Immature natural killer cell (primary cell): Measurements from ENCODE around the gene TMEM242. TPM values are rescaled to one million over a fixed set of nuclear protein-coding genes. Genes with fewer than 3 reads are reported as not detected.
A peak's percentile ranks its signal among the peaks of the same experiment; 100 is the strongest.

Experiments used
- DNase-seq, 3 donors: peaks; one replicate each; pipeline ENCODE4 v3.0.0; 2022; ENCODE audit warnings: mixed read lengths in 1 of 3
- H3K27ac Mint-ChIP-seq, 6 donors: one replicate each; pipeline ENCODE4 v1.8.0; 2020; ENCODE audit warnings: mixed read lengths in 6 of 6, mild to moderate bottlenecking in 5 of 6, inconsistent platforms in 4 of 6, moderate library complexity in 3 of 6
- H3K27me3 Mint-ChIP-seq, 3 donors: one replicate each; pipeline ENCODE4 v1.8.0; 2020 to 2021; ENCODE audit warnings: low read depth in 3 of 3, mild to moderate bottlenecking in 3 of 3, mixed read lengths in 3 of 3, moderate library complexity in 3 of 3, inconsistent platforms in 1 of 3
- H3K36me3 Mint-ChIP-seq, 3 donors: one replicate each; pipeline ENCODE4 v1.8.0; 2020; ENCODE audit warnings: mixed read lengths in 3 of 3, inconsistent platforms in 2 of 3, mild to moderate bottlenecking in 2 of 3
- H3K4me1 Mint-ChIP-seq, 2 donors: one replicate each; pipeline ENCODE4 v1.8.0; 2020; ENCODE audit warnings: inconsistent platforms in 2 of 2, mild to moderate bottlenecking in 2 of 2, mixed read lengths in 2 of 2, moderate library complexity in 1 of 2
- H3K4me3 Mint-ChIP-seq, 5 donors: one replicate each; pipeline ENCODE4 v1.8.0; 2020; ENCODE audit warnings: mild to moderate bottlenecking in 5 of 5, mixed read lengths in 5 of 5, inconsistent platforms in 3 of 5, moderate library complexity in 3 of 5
- H3K9me3 Mint-ChIP-seq, 6 donors: one replicate each; pipeline ENCODE4 v1.8.0; 2020; ENCODE audit warnings: mild to moderate bottlenecking in 6 of 6, mixed read lengths in 6 of 6, inconsistent platforms in 4 of 6, moderate library complexity in 3 of 6
- polyA plus RNA-seq, 3 donors: library from polyadenylated mRNA; unstranded; fragments of 300-500 nt; fragmentation: Illumina TruSeq; gene quantifications; one replicate each; pipeline ENCODE4 v1.2.3, GENCODE V29; 2021

The TMEM242 gene
- polyA plus RNA-seq, 3 donors from 2014 or later = 13.7 to 17.4 (median 15.9) TPM

- H3K36me3 Mint-ChIP-seq = no peaks in the 10 kb centered on the region
- H3K4me3 Mint-ChIP-seq = no peak overlapping the region
- no peak overlapping the region for H3K27ac Mint-ChIP-seq
- DNase-seq = no peak
- H3K4me1 Mint-ChIP-seq = peaks cover 0 to 2% of the 10 kb centered on the region in 2 donors
- H3K27me3 Mint-ChIP-seq = peaks cover 5 to 14% (median 13%) of the 10 kb centered on the region in 3 donors
- H3K9me3 Mint-ChIP-seq = peaks cover 0 to 10% (median 1%) of the 10 kb centered on the region in 6 donors
Observed at GRCh38 chr6:157244175-157244574, 79.1 kb downstream of the TMEM242 start.

- peaks cover 0 to 4% (median 0%) of the 10 kb centered on the region in 3 donors for H3K36me3 Mint-ChIP-seq
- no peak overlapping the region for H3K27ac Mint-ChIP-seq
- H3K4me1 Mint-ChIP-seq = peaks cover 6 to 11% of the 10 kb centered on the region in 2 donors
- no peak for DNase-seq
- peaks cover 0 to 8% (median 4%) of the 10 kb centered on the region in 6 donors for H3K9me3 Mint-ChIP-seq
- H3K27me3 Mint-ChIP-seq = peaks cover 16 to 21% (median 19%) of the 10 kb centered on the region in 3 donors
- H3K4me3 Mint-ChIP-seq = peak overlapping the region in 2 of 5 donors; percentile 4 to 31
Observed at GRCh38 chr6:157242791-157243190, 80.5 kb downstream of the TMEM242 start.

GRCh38 chr6:157240960-157241311 is 82.4 kb downstream of the TMEM242 start:
- no peak for DNase-seq
- H3K36me3 Mint-ChIP-seq = peaks cover 0 to 4% (median 0%) of the 10 kb centered on the region in 3 donors
- H3K27ac Mint-ChIP-seq = no peak overlapping the region
- peaks cover 22 to 27% (median 25%) of the 10 kb centered on the region in 3 donors for H3K27me3 Mint-ChIP-seq
- H3K9me3 Mint-ChIP-seq = peaks cover 0 to 8% (median 4%) of the 10 kb centered on the region in 6 donors
- H3K4me1 Mint-ChIP-seq = peaks cover 14 to 22% of the 10 kb centered on the region in 2 donors
- H3K4me3 Mint-ChIP-seq = no peak overlapping the region

GRCh38 chr6:157240059-157240959 is 83.0 kb downstream of the TMEM242 start:
- Mint-ChIP-seq H3K9me3 (peaks cover 0 to 8% (median 4%) of the 10 kb centered on the region in 6 donors), H3K27ac (peak overlapping the region in 1 of 6 donors; percentile 79), H3K4me3 (peak overlapping the region in 4 of 5 donors; percentile 18 to 62 (median 29)), H3K36me3 (peaks cover 0 to 4% (median 0%) of the 10 kb centered on the region in 3 donors), H3K4me1 (peaks cover 19 to 27% of the 10 kb centered on the region in 2 donors), H3K27me3 (peaks cover 27 to 32% (median 30%) of the 10 kb centered on the region in 3 donors)
- DNase-seq = no peak

- peak overlapping the region in 4 of 6 donors; percentile 13 to 79 (median 25) for H3K27ac Mint-ChIP-seq
- DNase-seq = no peak
- peaks cover 25 to 34% of the 10 kb centered on the region in 2 donors for H3K4me1 Mint-ChIP-seq
- peaks cover 0 to 4% (median 0%) of the 10 kb centered on the region in 3 donors for H3K36me3 Mint-ChIP-seq
- no peak overlapping the region for H3K4me3 Mint-ChIP-seq
- H3K9me3 Mint-ChIP-seq = peaks cover 0 to 8% (median 4%) of the 10 kb centered on the region in 6 donors
- H3K27me3 Mint-ChIP-seq = peaks cover 32 to 36% (median 34%) of the 10 kb centered on the region in 3 donors
Observed at GRCh38 chr6:157239671-157240058, 83.7 kb downstream of the TMEM242 start.

Other genes starting within 250 kb of the TMEM242 start
- 1 to 10 TPM; 3.1 to 4.2 (median 3.4) TPM for gene ZDHHC14, start 57.7 kb upstream of the TMEM242 start, polyA plus RNA-seq